ENCODE data around the gene QSOX1.

Gene QSOX1

GRCh38 chr1:180179162-180179957 lies 24.7 kb downstream of the QSOX1 start:
- TF ChIP-seq CTCF (IDR thresholded peaks at IDR 0.05; ENCODE audit: low read length): no peak; the same call in 1 of the 2 replicates
- no peak for TF ChIP-seq EZH2 (IDR thresholded peaks at IDR 0.05; ENCODE audit: borderline replicate concordance, low read length)
- H3K9me2 ChIP-seq (ENCODE audit: low read depth, low read length): no peaks in the 10 kb centered on the region
- no peak overlapping the region for H3K4me2 ChIP-seq (ENCODE audit: low read length)
- no peak overlapping the region for H2AFZ ChIP-seq (ENCODE audit: low read length)
- no peak overlapping the region for H3K4me3 ChIP-seq (ENCODE audit: low read depth, low read length, poor library complexity, severe bottlenecking)
- no peak overlapping the region for H3K27ac ChIP-seq (ENCODE audit: low read depth, low read length, poor library complexity, severe bottlenecking)
- H3K27me3 ChIP-seq (ENCODE audit: insufficient read depth, low read length): no peaks in the 10 kb centered on the region
- H3F3A ChIP-seq (ENCODE audit: insufficient read depth, low read length): no peaks in the 10 kb centered on the region
- no peaks in the 10 kb centered on the region for H3K4me1 ChIP-seq (ENCODE audit: insufficient read depth, low read length, severe bottlenecking)
- no peaks in the 10 kb centered on the region for H3K36me3 ChIP-seq (ENCODE audit: insufficient read depth, low read length)
- no peak overlapping the region for H3K9ac ChIP-seq (ENCODE audit: low read length)
- no peaks in the 10 kb centered on the region for H3K9me3 ChIP-seq (ENCODE audit: low read length)
- H4K20me1 ChIP-seq (ENCODE audit: insufficient read depth, low read length): no peaks in the 10 kb centered on the region
- H3K79me2 ChIP-seq (ENCODE audit: insufficient read depth, low read length): no peaks in the 10 kb centered on the region

GRCh38 chr1:180181048-180181447 lies 26.4 kb downstream of the QSOX1 start:
- Histone ChIP-seq H3K27ac (ENCODE audit: low read depth, low read length, poor library complexity, severe bottlenecking) (no peak overlapping the region), H3K4me1 (ENCODE audit: insufficient read depth, low read length, severe bottlenecking) (no peaks in the 10 kb centered on the region), H3K9me2 (ENCODE audit: low read depth, low read length) (no peaks in the 10 kb centered on the region), H3K79me2 (ENCODE audit: insufficient read depth, low read length) (no peaks in the 10 kb centered on the region), H2AFZ (ENCODE audit: low read length) (no peak overlapping the region), H3K27me3 (ENCODE audit: insufficient read depth, low read length) (no peaks in the 10 kb centered on the region), H3K36me3 (ENCODE audit: insufficient read depth, low read length) (no peaks in the 10 kb centered on the region), H3K4me3 (ENCODE audit: low read depth, low read length, poor library complexity, severe bottlenecking) (no peak overlapping the region), H3K4me2 (ENCODE audit: low read length) (no peak overlapping the region), H3K9ac (ENCODE audit: low read length) (no peak overlapping the region), H3F3A (ENCODE audit: insufficient read depth, low read length) (no peaks in the 10 kb centered on the region), H3K9me3 (ENCODE audit: low read length) (no peaks in the 10 kb centered on the region), H4K20me1 (ENCODE audit: insufficient read depth, low read length) (no peaks in the 10 kb centered on the region)
- TF ChIP-seq CTCF (IDR thresholded peaks at IDR 0.05; ENCODE audit: low read length) (peak; percentile 46), EZH2 (IDR thresholded peaks at IDR 0.05; ENCODE audit: borderline replicate concordance, low read length) (no peak)

GRCh38 chr1:180181996-180182642 lies 27.4 kb downstream of the QSOX1 start:
- Histone ChIP-seq H3K9me3 (ENCODE audit: low read length) (no peaks in the 10 kb centered on the region), H3K36me3 (ENCODE audit: insufficient read depth, low read length) (no peaks in the 10 kb centered on the region), H4K20me1 (ENCODE audit: insufficient read depth, low read length) (no peaks in the 10 kb centered on the region), H3K4me1 (ENCODE audit: insufficient read depth, low read length, severe bottlenecking) (no peaks in the 10 kb centered on the region), H3K27me3 (ENCODE audit: insufficient read depth, low read length) (0 out of 2 replicates have a peak, but pooled peaks cover 5% of the 10 kb centered on the region), H2AFZ (ENCODE audit: low read length) (no peak overlapping the region), H3F3A (ENCODE audit: insufficient read depth, low read length) (no peaks in the 10 kb centered on the region), H3K4me2 (ENCODE audit: low read length) (no peak overlapping the region), H3K9ac (ENCODE audit: low read length) (no peak overlapping the region), H3K27ac (ENCODE audit: low read depth, low read length, poor library complexity, severe bottlenecking) (no peak overlapping the region), H3K79me2 (ENCODE audit: insufficient read depth, low read length) (no peaks in the 10 kb centered on the region), H3K9me2 (ENCODE audit: low read depth, low read length) (no peaks in the 10 kb centered on the region), H3K4me3 (ENCODE audit: low read depth, low read length, poor library complexity, severe bottlenecking) (no peak overlapping the region)
- TF ChIP-seq EZH2 (IDR thresholded peaks at IDR 0.05; ENCODE audit: borderline replicate concordance, low read length) (no peak), CTCF (IDR thresholded peaks at IDR 0.05; ENCODE audit: low read length) (no peak)

Measured in OCI-LY1 (cell line).